ENCODE results near the gene SCARB1. TPM values are rescaled to one million over a fixed set of nuclear protein-coding genes. Genes with fewer than 3 reads are reported as not detected.

The SCARB1 gene
- total RNA-seq, 4 donors from 2014 or later = 2.1 to 37.0 (median 9.6) TPM

- no peaks in the 10 kb centered on the region for H3K27me3 ChIP-seq
- intact Hi-C loops (cut with DNase I; ENCODE audit: low total_unique reads) = no loop called here
- no peaks in the 10 kb centered on the region for H3K4me1 ChIP-seq
- no peak overlapping the region for H3K27ac ChIP-seq
- H3K36me3 ChIP-seq = no peaks in the 10 kb centered on the region
- TF ChIP-seq POLR2A (IDR thresholded peaks at IDR 0.05) (no peak), CTCF (IDR thresholded peaks at IDR 0.05) (no peak)
- H3K4me3 ChIP-seq = no peak overlapping the region
- H3K9me3 ChIP-seq = no peaks in the 10 kb centered on the region
- no peak for DNase-seq
These were observed 129.4 kb downstream of the SCARB1 start for GRCh38 chr12:124734224-124734788.

- Histone ChIP-seq H3K27ac (no peak overlapping the region), H3K36me3 (no peaks in the 10 kb centered on the region), H3K4me1 (no peaks in the 10 kb centered on the region), H3K9me3 (no peaks in the 10 kb centered on the region), H3K4me3 (no peak overlapping the region), H3K27me3 (no peaks in the 10 kb centered on the region)
- intact Hi-C loops (cut with DNase I; ENCODE audit: low total_unique reads) = no loop called here
- DNase-seq = no peak
- no peak for TF ChIP-seq CTCF (IDR thresholded peaks at IDR 0.05)
- TF ChIP-seq POLR2A (IDR thresholded peaks at IDR 0.05) = no peak
These were observed 130.6 kb downstream of the SCARB1 start for GRCh38 chr12:124733086-124733485.

- no peak for DNase-seq
- H3K27ac ChIP-seq = peak overlapping the region in 1 of 2 donors; percentile 30
- no peaks in the 10 kb centered on the region for H3K27me3 ChIP-seq
- H3K4me1 ChIP-seq = no peaks in the 10 kb centered on the region
- intact Hi-C loops (cut with DNase I; ENCODE audit: low total_unique reads) = no loop called here
- no peak overlapping the region for H3K4me3 ChIP-seq
- no peaks in the 10 kb centered on the region for H3K9me3 ChIP-seq
- H3K36me3 ChIP-seq = no peaks in the 10 kb centered on the region
- TF ChIP-seq CTCF (IDR thresholded peaks at IDR 0.05) = no peak
- TF ChIP-seq POLR2A (IDR thresholded peaks at IDR 0.05) = no peak
These were observed 131.2 kb downstream of the SCARB1 start for GRCh38 chr12:124732275-124733075.

GRCh38 chr12:124731869-124732268 is 131.8 kb downstream of the SCARB1 start:
- Histone ChIP-seq H3K27ac (no peak overlapping the region), H3K4me3 (no peak overlapping the region), H3K27me3 (no peaks in the 10 kb centered on the region), H3K9me3 (no peaks in the 10 kb centered on the region), H3K4me1 (no peaks in the 10 kb centered on the region), H3K36me3 (no peaks in the 10 kb centered on the region)
- intact Hi-C loops (cut with DNase I; ENCODE audit: low total_unique reads) = no loop called here
- DNase-seq = no peak
- no peak for TF ChIP-seq POLR2A (IDR thresholded peaks at IDR 0.05)
- TF ChIP-seq CTCF (IDR thresholded peaks at IDR 0.05) = no peak

- H3K9me3 ChIP-seq = no peaks in the 10 kb centered on the region
- no peak for TF ChIP-seq CTCF (IDR thresholded peaks at IDR 0.05)
- TF ChIP-seq POLR2A (IDR thresholded peaks at IDR 0.05) = no peak
- H3K27me3 ChIP-seq = no peaks in the 10 kb centered on the region
- H3K27ac ChIP-seq = peak overlapping the region; percentile 52 to 70
- no peaks in the 10 kb centered on the region for H3K4me1 ChIP-seq
- intact Hi-C loops (cut with DNase I; ENCODE audit: low total_unique reads) = no loop called here
- DNase-seq = peak; percentile 60 to 64
- H3K36me3 ChIP-seq = no peaks in the 10 kb centered on the region
- no peak overlapping the region for H3K4me3 ChIP-seq
These were observed 133.2 kb downstream of the SCARB1 start for GRCh38 chr12:124730455-124730932.
